Endothelial cell of umbilical vein (primary cell): ENCODE data around the gene SEH1L. TPM values are rescaled to one million over a fixed set of nuclear protein-coding genes. Genes with fewer than 3 reads are reported as not detected.

Experiments used
- BruUV-seq: library from RNA; stranded (reverse); fragments of 400-500 nt; replicated peaks from 2 replicates; lab custom pipeline; 2021; lab: Mats Ljungman, UMichigan
- CTCF ChIA-PET: fragments of 300-600, 350-600 bp; sonication (Branson Sonifier 250); formaldehyde crosslinking; loops from one replicate; lab custom pipeline; 2021; ENCODE audit warnings: antibody characterized with exemption, inconsistent platforms; lab: Charles Lee
- POLR2A ChIA-PET: fragments of 300-600, 350-600 bp; sonication (Branson Sonifier 250); formaldehyde crosslinking; loops from one replicate; lab custom pipeline; 2021; ENCODE audit warnings: antibody characterized with exemption, inconsistent platforms; lab: Charles Lee
- DNase-seq: peaks from one replicate; pipeline ENCODE4 v3.0.0-alpha.2; 2011; ENCODE audit warnings: low read depth, low spot score
- FAIRE-seq: peaks from 2 replicates; lab custom pipeline; 2011; peaks lifted over from hg19 to GRCh38; lab: Jason Lieb, UNC
- H2AFZ ChIP-seq: 2 replicates; pipeline ENCODE4 v1.6.0; 2012; ENCODE audit warnings: low read depth, low read length, control low read depth, inconsistent platforms
- H3K27ac ChIP-seq: 2 replicates; pipeline ENCODE4 v1.5.1; 2011; ENCODE audit warnings: low read depth, mild to moderate bottlenecking, control low read depth, low read length, moderate library complexity; ENCODE audit not compliant: insufficient read depth
- H3K27me3 ChIP-seq, 2 experiments: 2 replicates each; pipeline versions ENCODE4 v1.6.0 to v1.6.1; 2011; ENCODE audit warnings: low read length in 2 of 2, mixed read lengths in 1 of 2; ENCODE audit not compliant: control insufficient read depth in 2 of 2, insufficient read depth in 2 of 2
- H3K36me3 ChIP-seq, 2 experiments: 2 replicates in 1 of 2; 3 replicates in 1 of 2; pipeline ENCODE4 v1.5.1; 2011; ENCODE audit warnings: low read length in 2 of 2, mild to moderate bottlenecking in 1 of 2, moderate library complexity in 1 of 2; ENCODE audit not compliant: control insufficient read depth in 2 of 2, insufficient read depth in 2 of 2; ENCODE audit errors: extremely low read depth in 1 of 2
- H3K4me1 ChIP-seq: 3 replicates; pipeline ENCODE4 v1.5.1; 2011; ENCODE audit warnings: mild to moderate bottlenecking, low read length; ENCODE audit not compliant: control insufficient read depth, insufficient read depth; ENCODE audit errors: extremely low read depth
- H3K4me2 ChIP-seq: 2 replicates; pipeline ENCODE4 v1.6.1; 2011; ENCODE audit warnings: low read length, control low read depth, mixed read lengths; ENCODE audit not compliant: insufficient read depth
- H3K4me3 ChIP-seq, 3 experiments: fragments of 200-600 bp in 1 of 3; sonication (generic), shearing (Covaris generic) in 1 of 3; replicated peaks in 1 of 3; 2 replicates each; pipeline ENCODE4 v1.5.1; 2011 to 2016; ENCODE audit warnings: control low read depth in 3 of 3, low read length in 3 of 3, mild to moderate bottlenecking in 2 of 3, inconsistent platforms in 1 of 3, low read depth in 1 of 3, moderate library complexity in 1 of 3; ENCODE audit not compliant: insufficient read depth in 1 of 3
- H3K79me2 ChIP-seq: 2 replicates; pipeline ENCODE4 v1.6.0; 2012; ENCODE audit warnings: low read length, inconsistent platforms; ENCODE audit not compliant: control insufficient read depth, insufficient read depth
- H3K9ac ChIP-seq: replicated peaks from 2 replicates; pipeline ENCODE3; 2011; ENCODE audit warnings: low read length, control low read depth; ENCODE audit not compliant: insufficient read depth; ENCODE audit errors: extremely low read depth
- H3K9me1 ChIP-seq: replicated peaks from 3 replicates; pipeline ENCODE4 v1.6.0; 2011; ENCODE audit warnings: mild to moderate bottlenecking, low read length; ENCODE audit not compliant: control insufficient read depth, insufficient read depth; ENCODE audit errors: extremely low read depth
- H3K9me3 ChIP-seq: replicated peaks from 2 replicates; pipeline ENCODE4 v1.5.1; 2012; ENCODE audit warnings: low read length, inconsistent platforms; ENCODE audit not compliant: control insufficient read depth, insufficient read depth
- H4K20me1 ChIP-seq: replicated peaks from 2 replicates; pipeline ENCODE3; 2011; ENCODE audit warnings: mild to moderate bottlenecking, low read length; ENCODE audit not compliant: control insufficient read depth, insufficient read depth; ENCODE audit errors: extremely low read depth
- CTCF ChIP-seq, 2 donors: IDR thresholded peaks; 1 replicate in 1 of 2; 2 replicates in 1 of 2; pipeline ENCODE4 v1.5.1; 2011; ENCODE audit warnings: low read length in 2 of 2, mild to moderate bottlenecking in 2 of 2, moderate library complexity in 2 of 2, control low read depth in 1 of 2, inconsistent platforms in 1 of 2, low read depth in 1 of 2; ENCODE audit not compliant: insufficient read depth in 1 of 2; ENCODE audit errors: extremely low read depth in 1 of 2
- EZH2 ChIP-seq: IDR thresholded peaks from 2 replicates; pipeline ENCODE4 v1.6.1; 2012; ENCODE audit warnings: borderline replicate concordance, low read depth, mild to moderate bottlenecking, moderate library complexity, low read length, inconsistent platforms; ENCODE audit not compliant: severe bottlenecking
- FOS ChIP-seq: IDR thresholded peaks from 2 replicates; pipeline ENCODE4 v1.6.1; 2011; ENCODE audit warnings: mild to moderate bottlenecking, low read length, moderate library complexity, borderline replicate concordance; ENCODE audit not compliant: insufficient read depth
- GATA2 ChIP-seq: IDR thresholded peaks from 2 replicates; pipeline ENCODE4 v1.7.0; 2011; ENCODE audit warnings: low read depth, mild to moderate bottlenecking, moderate library complexity, mixed read lengths, low read length; ENCODE audit not compliant: insufficient read length, insufficient read depth
- JUN ChIP-seq: IDR thresholded peaks from 2 replicates; pipeline ENCODE4 v1.6.1; 2011; ENCODE audit warnings: borderline replicate concordance, low read depth; ENCODE audit not compliant: insufficient read length, insufficient read depth
- MYC ChIP-seq: IDR thresholded peaks from one replicate; pipeline ENCODE4 v1.6.1; 2011; ENCODE audit warnings: mild to moderate bottlenecking, low read depth, low read length
- POLR2A ChIP-seq: IDR thresholded peaks from 2 replicates; pipeline ENCODE4 v1.6.1; 2012; ENCODE audit warnings: low read depth, mild to moderate bottlenecking, control low read depth, low read length
- POLR2AphosphoS5 ChIP-seq: IDR thresholded peaks from 2 replicates; pipeline ENCODE4 v1.6.1; 2012; ENCODE audit warnings: low read depth, mild to moderate bottlenecking, control low read depth, low read length, moderate library complexity; ENCODE audit not compliant: insufficient read depth
- dilution Hi-C: fragments of 300-500 bp; cut with MboI; formaldehyde crosslinking; loops from one replicate; pipeline ENCODE4 v1.15.0; 2019; ENCODE audit warnings: low sequenced_read_pairs; ENCODE audit not compliant: extremely low pct_ligation_motif_present
- intact Hi-C: fragments of 100-400 bp; cut with micrococcal nuclease; formaldehyde crosslinking; loops from one replicate; pipeline ENCODE4 v1.10.0; 2022
- polyA plus RNA-seq, 4 experiments: library from polyadenylated mRNA; depleted of rRNA in 3 of 4; stranded (reverse) in 3 of 4; unstranded in 1 of 4; fragments of >200 nt; gene quantifications; 2 replicates each; pipeline versions ENCODE4 v1.2.1 to v1.2.3, GENCODE V29; 2011 to 2012; ENCODE audit warnings: missing spikeins in 1 of 4
- total RNA-seq: library from RNA; stranded (reverse); gene quantifications from 2 replicates; pipeline ENCODE4 v1.2.3, GENCODE V29; 2021

The SEH1L gene
- total and polyA plus RNA-seq, 2 donors (not counting 3 experiments of a cell fraction or from before 2014, with no cell fraction given) = 19.8 to 42.8 TPM

GRCh38 chr18:12960853-12961397, 13.1 kb downstream of the SEH1L start:
- Histone ChIP-seq H3K4me1 (no peaks in the 10 kb centered on the region), H3K9ac (no peak overlapping the region), H4K20me1 (no peaks in the 10 kb centered on the region), H3K9me3 (no peaks in the 10 kb centered on the region), H3K4me2 (no peak overlapping the region), H3K27me3 (no peaks in the 10 kb centered on the region), H3K36me3 (peaks cover 2 to 6% of the 10 kb centered on the region in 2 experiments), H3K4me3 (no peak overlapping the region), H3K27ac (no peak overlapping the region), H3K9me1 (no peaks in the 10 kb centered on the region), H3K79me2 (peaks cover 9% of the 10 kb centered on the region), H2AFZ (no peak overlapping the region)
- ChIA-PET CTCF (no interaction called here), POLR2A (no interaction called here)
- FAIRE-seq = no peak
- DNase-seq = no peak
- TF ChIP-seq POLR2AphosphoS5 = no peak
- no peak for TF ChIP-seq MYC
- TF ChIP-seq CTCF (IDR thresholded peaks at IDR 0.05; ENCODE audit: extremely low read depth in 1 of 2, insufficient read depth in 1 of 2, low read depth in 1 of 2, low read length in 2 of 2) = no peak
- TF ChIP-seq POLR2A = no peak
- dilution Hi-C loops = no loop called here
- no TSS peak for BruUV-seq
- intact Hi-C loops = no loop called here

- dilution Hi-C loops (no loop called here), intact Hi-C loops (no loop called here)
- TF ChIP-seq JUN (no peak), CTCF (IDR thresholded peaks at IDR 0.05; ENCODE audit: extremely low read depth in 1 of 2, insufficient read depth in 1 of 2, low read depth in 1 of 2, low read length in 2 of 2) (no peak), GATA2 (no peak), EZH2 (no peak), POLR2AphosphoS5 (no peak), FOS (no peak), MYC (no peak), POLR2A (no peak)
- H3K27ac ChIP-seq = no peak overlapping the region
- H3K9ac ChIP-seq = no peak overlapping the region
- BruUV-seq = no TSS peak
- H3K79me2 ChIP-seq = peaks cover 9% of the 10 kb centered on the region
- H2AFZ ChIP-seq = no peak overlapping the region
- no peak overlapping the region for H3K4me3 ChIP-seq
- H3K9me3 ChIP-seq = no peaks in the 10 kb centered on the region
- DNase-seq (no peak), FAIRE-seq (no peak)
- H4K20me1 ChIP-seq = no peaks in the 10 kb centered on the region
- no peaks in the 10 kb centered on the region for H3K9me1 ChIP-seq
- ChIA-PET POLR2A (interaction anchor here (0.6 kb wide), 1 partner anchor 28 kb away, joined by 3 read pairs; the partner anchor contains the start of gene CEP192), CTCF (interaction anchor here (0.7 kb wide), 1 partner anchor 36 kb away, joined by 3 read pairs; no protein-coding TSS in a partner anchor)
- no peaks in the 10 kb centered on the region for H3K4me1 ChIP-seq
- peaks cover 2 to 6% of the 10 kb centered on the region in 2 experiments for H3K36me3 ChIP-seq
- H3K4me2 ChIP-seq = no peak overlapping the region
- H3K27me3 ChIP-seq = no peaks in the 10 kb centered on the region
Observed at GRCh38 chr18:12963069-12963468, 15.3 kb downstream of the SEH1L start.
